Stimulated activated CD4-positive, alpha-beta T cell treated with anti-CD3 and anti-CD28 coated beads, Interleukin-2, amount 100 ng/mL, for 4 hours (primary cell): ENCODE measurements around the gene GPR37L1.
"Not testable (repeated sequence)": the region's sequence is repeated elsewhere in the genome, so short reads cannot be mapped to it uniquely, and the experiment has no call there.

Experiments used
- DNase-seq: peaks from one replicate; pipeline ENCODE4 v3.0.0-alpha.2; 2020; ENCODE audit warnings: low read depth

Gene GPR37L1

DNA sequence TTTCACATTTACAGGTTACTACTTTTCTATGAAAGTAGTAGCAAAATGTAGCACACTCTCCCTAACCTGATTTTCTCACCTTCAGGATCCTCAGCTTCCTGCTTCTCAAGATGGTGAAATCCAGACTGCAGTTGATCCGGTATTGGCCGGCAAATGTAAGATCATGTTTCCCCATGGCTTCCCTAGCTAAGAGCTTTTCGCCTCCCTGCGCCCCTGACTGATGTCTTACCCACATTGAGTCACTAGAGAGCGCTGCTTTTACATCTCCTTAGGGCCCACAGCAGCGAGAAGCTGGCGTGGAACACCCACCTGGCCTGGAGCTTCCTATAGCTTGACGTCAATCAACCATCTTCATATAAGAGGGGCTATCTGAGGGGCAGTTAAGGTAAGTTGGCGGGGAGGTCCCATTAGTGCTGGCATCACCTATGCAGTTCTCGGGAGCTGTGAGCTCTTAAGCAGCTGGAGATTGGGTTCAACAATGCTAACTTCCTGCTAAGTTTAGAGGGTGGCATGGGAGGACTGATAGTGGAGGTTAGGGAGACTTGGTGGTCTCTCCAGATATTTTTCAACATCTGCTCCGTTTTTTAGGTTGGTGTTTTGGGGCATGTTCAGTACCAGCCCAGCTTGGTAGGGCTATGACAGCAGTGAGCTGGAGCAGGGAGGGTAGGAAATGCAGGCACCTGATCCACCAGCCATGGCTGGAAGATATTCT lies 32.2 kb downstream of the GPR37L1 start:
- DNase-seq, result no peak

DNA sequence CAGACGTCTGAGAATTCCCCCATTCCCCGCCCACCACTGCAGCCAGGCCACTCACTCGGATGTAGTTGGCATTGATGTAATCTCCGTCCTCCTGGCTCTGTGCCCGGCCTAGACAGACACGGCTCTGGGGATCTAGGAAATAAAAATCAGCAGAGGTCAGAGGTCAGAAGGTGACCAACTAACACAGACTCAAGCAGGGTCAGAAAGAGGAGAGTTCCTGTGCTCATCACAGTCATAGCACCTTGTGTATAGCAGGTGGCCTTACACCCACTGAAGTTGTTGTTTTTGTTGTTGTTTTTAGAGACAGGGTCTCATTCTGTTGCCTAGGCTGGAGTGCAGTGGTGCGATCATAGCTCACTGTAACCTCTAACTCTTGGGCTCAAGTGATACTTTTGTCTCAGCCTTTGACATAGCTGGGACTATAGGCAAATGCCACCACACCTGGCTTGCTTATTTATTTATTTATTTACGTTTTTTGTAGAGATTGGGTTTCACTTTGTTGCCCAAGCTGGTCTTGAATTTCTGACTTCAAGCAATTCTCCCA lies 32.8 kb downstream of the GPR37L1 start:
- DNase-seq, result no peak

DNA sequence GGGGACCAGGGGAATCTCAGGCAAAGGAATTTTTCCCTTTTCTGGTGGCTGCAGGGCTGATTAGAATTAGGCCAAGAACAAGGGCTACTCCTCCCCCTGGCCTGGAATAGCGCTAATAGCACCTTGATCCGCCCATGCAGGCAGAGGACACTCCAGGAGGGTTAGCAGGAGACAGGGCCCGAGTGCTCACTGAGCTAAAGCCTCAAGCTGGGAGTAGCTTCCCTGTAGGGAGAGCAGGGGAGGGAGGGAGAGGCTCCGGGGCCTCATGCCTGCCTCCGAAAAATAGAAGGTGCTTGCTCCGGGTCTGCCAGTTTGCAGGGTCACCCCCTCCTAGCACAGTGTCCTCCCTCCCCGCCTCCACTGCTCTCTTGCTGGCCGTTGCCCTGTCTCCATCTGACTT lies 33.9 kb downstream of the GPR37L1 start:
- DNase-seq, result no peak

- no peak for DNase-seq
These were observed 35.2 kb downstream of the GPR37L1 start for GRCh38 chr1:202157945-202158344.

- no peak for DNase-seq
These were observed 36.3 kb downstream of the GPR37L1 start for GRCh38 chr1:202158810-202159533.

- peak; percentile 41 for DNase-seq
These were observed 37.0 kb downstream of the GPR37L1 start for GRCh38 chr1:202159534-202160371.

DNA sequence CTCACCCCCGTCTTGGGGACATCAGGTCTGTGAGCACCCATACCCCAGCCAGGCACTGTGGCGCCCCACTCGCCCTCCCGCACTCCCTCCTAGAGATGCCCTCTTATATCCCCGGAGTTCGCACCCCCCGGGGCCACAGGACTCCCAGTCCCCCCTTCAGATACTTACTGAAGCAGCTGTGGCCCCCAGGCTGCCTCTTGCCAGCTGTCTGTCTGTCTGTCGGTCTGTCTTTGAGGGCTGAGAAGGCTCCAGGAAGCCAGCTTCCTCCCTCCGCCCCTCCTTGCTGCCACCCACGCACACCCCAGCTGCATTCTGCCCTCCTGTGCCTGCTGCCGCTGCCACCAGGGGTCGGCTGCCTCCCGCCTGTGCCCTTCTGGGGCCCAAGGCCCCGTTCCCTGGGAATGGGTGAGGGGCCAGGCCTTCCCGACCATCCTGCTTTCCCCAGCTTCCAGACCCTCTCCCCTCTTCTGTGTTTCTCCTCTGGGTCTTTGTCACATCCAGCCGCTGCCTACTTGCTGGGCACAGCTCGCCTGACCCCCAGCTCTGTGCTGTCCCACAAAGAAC lies 37.7 kb downstream of the GPR37L1 start, which contains the start of gene PTPN7:
TSS of gene PTPN7 (minus strand) at position 226 of the 564 bp plus-strand sequence. CDS start 1,200 bp downstream, outside the sequence.
- peak; percentile 88 for DNase-seq

GRCh38 chr1:202161151-202162046 lies 38.7 kb downstream of the GPR37L1 start:
- no peak for DNase-seq

GRCh38 chr1:202162047-202162417 lies 39.3 kb downstream of the GPR37L1 start:
- DNase-seq, result peak; percentile 43

GRCh38 chr1:202162418-202163280 lies 39.9 kb downstream of the GPR37L1 start:
- DNase-seq, result no peak

DNA sequence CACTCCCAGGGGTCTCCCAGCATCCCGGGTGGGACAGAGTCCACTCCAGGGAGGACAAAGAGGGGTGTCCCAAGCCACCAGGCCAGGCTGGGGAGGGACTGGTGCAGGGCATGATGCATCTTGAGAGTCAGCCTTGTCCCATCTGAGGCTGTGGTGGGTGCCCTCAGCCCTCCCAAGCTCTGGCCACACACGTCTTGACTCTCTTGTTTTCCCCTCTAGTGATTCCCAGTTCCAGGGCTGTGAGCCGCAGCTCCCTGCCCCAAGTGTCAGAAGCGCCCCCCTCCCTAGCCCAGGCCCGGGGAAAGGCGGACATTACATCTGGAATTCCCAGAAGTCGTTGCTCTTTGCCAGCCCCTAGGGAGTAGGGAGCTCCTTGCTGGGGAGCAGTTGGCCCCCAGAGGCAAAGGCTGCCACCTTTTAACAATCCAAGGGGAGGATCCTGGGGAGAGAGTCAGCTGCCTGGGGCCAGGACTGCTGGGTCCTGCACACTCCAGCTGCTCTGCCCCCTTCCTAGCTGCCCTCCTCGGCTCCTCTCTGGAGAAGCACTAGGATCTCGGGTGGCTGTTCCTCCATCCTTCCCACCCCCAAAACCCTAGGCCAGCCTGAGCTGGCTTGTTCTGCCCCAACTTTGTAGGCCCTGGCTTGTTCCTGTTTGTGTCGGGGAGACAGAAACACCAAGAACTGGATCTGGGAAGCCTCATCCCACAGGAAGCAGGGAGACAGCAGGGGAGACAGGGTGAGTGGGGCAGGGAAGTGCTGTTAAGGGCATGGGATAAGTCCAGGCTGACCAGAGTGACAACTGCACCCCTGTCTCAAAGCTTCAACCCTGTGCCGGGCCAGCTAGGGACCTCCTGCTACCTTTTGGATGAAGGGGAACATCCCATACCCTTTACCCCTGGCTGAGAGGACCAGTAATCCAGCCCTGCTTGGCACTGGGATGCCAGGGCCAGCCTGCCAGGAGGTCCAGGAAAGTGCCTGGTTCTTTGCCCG lies 40.9 kb downstream of the GPR37L1 start:
- no peak for DNase-seq

- peak; percentile 71 for DNase-seq
These were observed 41.7 kb downstream of the GPR37L1 start for GRCh38 chr1:202164271-202165037.

- peak; percentile 53 for DNase-seq
These were observed 42.7 kb downstream of the GPR37L1 start for GRCh38 chr1:202165267-202165941.

GRCh38 chr1:202165942-202166843 lies 43.5 kb downstream of the GPR37L1 start:
- DNase-seq, result no peak

DNA sequence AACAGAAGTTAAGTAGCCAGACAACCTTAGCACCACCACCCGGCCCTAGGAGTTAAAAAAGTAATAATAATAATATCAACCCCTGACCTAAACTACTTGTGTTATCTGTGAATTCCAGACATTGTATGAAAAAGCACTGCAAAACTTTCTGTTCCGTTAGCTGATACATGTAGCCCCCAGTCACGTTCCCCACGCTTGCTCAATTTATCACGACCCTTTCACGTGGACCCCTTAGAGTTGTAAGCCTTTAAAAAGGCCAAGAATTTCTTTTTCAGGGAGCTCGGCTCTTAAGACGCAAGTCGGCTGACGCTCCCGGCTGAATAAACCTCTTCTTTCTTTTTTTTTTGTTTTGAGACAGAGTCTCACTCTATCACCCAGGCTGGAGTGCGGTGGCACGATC lies 44.3 kb downstream of the GPR37L1 start:
- DNase-seq, result not testable (repeated sequence)

GRCh38 chr1:202167708-202168415 lies 45.1 kb downstream of the GPR37L1 start:
- DNase-seq, result no peak
